Endodermal cell (in vitro differentiated cells): ENCODE results near the gene PROSER1. TPM values are rescaled to one million over a fixed set of nuclear protein-coding genes. Genes with fewer than 3 reads are reported as not detected.

ENCODE experiments used
- DNase-seq: peaks from one replicate; pipeline ENCODE4 v3.0.0-alpha.2; 2017
- H3K27ac ChIP-seq: 2 replicates; pipeline ENCODE4 v1.5.1; 2013; ENCODE audit warnings: mild to moderate bottlenecking, low read depth, low read length, moderate library complexity
- H3K27me3 ChIP-seq: 2 replicates; pipeline ENCODE4 v1.6.1; 2013; ENCODE audit warnings: mild to moderate bottlenecking, low read length, moderate library complexity; ENCODE audit not compliant: insufficient read depth, control insufficient read depth, poor library complexity, severe bottlenecking
- H3K36me3 ChIP-seq: 2 replicates; pipeline ENCODE4 v1.7.0; 2013; ENCODE audit warnings: mild to moderate bottlenecking, low read length, moderate library complexity; ENCODE audit not compliant: control insufficient read depth, insufficient read depth
- H3K4me1 ChIP-seq: one replicate; pipeline ENCODE4 v1.7.0; 2013; ENCODE audit warnings: low read length; ENCODE audit not compliant: control insufficient read depth, insufficient read depth
- H3K4me3 ChIP-seq: 2 replicates; pipeline ENCODE4 v1.5.1; 2013; ENCODE audit warnings: mild to moderate bottlenecking, low read length, moderate library complexity
- H3K9ac ChIP-seq: 2 replicates; pipeline ENCODE4 v1.6.1; 2013; ENCODE audit warnings: mild to moderate bottlenecking, low read length, moderate library complexity; ENCODE audit not compliant: poor library complexity, severe bottlenecking; ENCODE audit errors: extremely low read depth
- H3K9me3 ChIP-seq: 2 replicates; pipeline ENCODE4 v1.6.1; 2013; ENCODE audit warnings: mild to moderate bottlenecking, low read length, moderate library complexity; ENCODE audit not compliant: control insufficient read depth
- H3K27ac Mint-ChIP-seq: 2 replicates; pipeline ENCODE4 v1.8.0; 2020; ENCODE audit warnings: mixed read lengths
- H3K27me3 Mint-ChIP-seq: 2 replicates; pipeline ENCODE4 v1.8.0; 2021; ENCODE audit warnings: mild to moderate bottlenecking, mixed read lengths; ENCODE audit not compliant: insufficient read depth
- H3K36me3 Mint-ChIP-seq: 2 replicates; pipeline ENCODE4 v1.8.0; 2020; ENCODE audit warnings: low read depth, mixed read lengths
- H3K4me1 Mint-ChIP-seq: 2 replicates; pipeline ENCODE4 v1.8.0; 2020; ENCODE audit warnings: mixed read lengths
- H3K4me3 Mint-ChIP-seq: 2 replicates; pipeline ENCODE4 v1.8.0; 2020; ENCODE audit warnings: mild to moderate bottlenecking, moderate library complexity, mixed read lengths
- H3K9me3 Mint-ChIP-seq: 2 replicates; pipeline ENCODE4 v1.8.0; 2020; ENCODE audit warnings: mild to moderate bottlenecking, mixed read lengths
- CTCF ChIP-seq: fragments of 200-600 bp; sonication (generic); conservative IDR thresholded peaks from 2 replicates; pipeline ENCODE4 v1.5.0; 2021; ENCODE audit warnings: antibody characterized with exemption, mild to moderate bottlenecking
- WGBS, 2 experiments: methylation state at CpG; one replicate each; pipeline versions ENCODE4 v1.1.5 to v1.1.7; 2013; ENCODE audit warnings: missing lambda C conversion rate in 2 of 2, mixed read lengths in 1 of 2; ENCODE audit not compliant: insufficient coverage in 1 of 2, insufficient read length in 1 of 2; 5-methylcytosine and 5-hydroxymethylcytosine counted together
- total RNA-seq, 2 donors: library from RNA; stranded (reverse); fragmentation: NEBNext Ultra II Directional in 1 of 2; extraction: Animal tissue kit (Norgen Biotek cat#: 25700) in 1 of 2; gene quantifications; 2 replicates in 1 of 2; 3 replicates in 1 of 2; pipeline ENCODE4 v1.2.1, GENCODE V29; 2021

Gene PROSER1
- total RNA-seq, 2 donors from 2014 or later, result 54.0 to 62.1 TPM

GRCh38 chr13:39047560-39047959, 9.7 kb upstream of the PROSER1 start:
- H3K36me3 ChIP-seq, result peaks cover 9% of the 10 kb centered on the region
- no peak overlapping the region for H3K27ac ChIP-seq
- Mint-ChIP-seq H3K9me3 (no peaks in the 10 kb centered on the region), H3K27ac (no peak overlapping the region), H3K36me3 (peaks cover 2% of the 10 kb centered on the region), H3K4me3 (no peak overlapping the region), H3K27me3 (no peaks in the 10 kb centered on the region), H3K4me1 (peaks cover 15% of the 10 kb centered on the region)
- no peaks in the 10 kb centered on the region for H3K9me3 ChIP-seq
- H3K4me1 ChIP-seq, result no peaks in the 10 kb centered on the region
- no peak overlapping the region for H3K9ac ChIP-seq
- H3K27me3 ChIP-seq, result no peaks in the 10 kb centered on the region
- H3K4me3 ChIP-seq, result no peak overlapping the region
- whole genome bisulfite sequencing, 2 experiments, result 40 to 41% methylated on average over 1 to 2 of the region's 2 CpGs
- peak; percentile 66 for TF ChIP-seq CTCF
- peak; percentile 80 for DNase-seq

- no peak overlapping the region for H3K27ac ChIP-seq
- Mint-ChIP-seq H3K27me3 (no peaks in the 10 kb centered on the region), H3K4me3 (no peak overlapping the region), H3K27ac (no peak overlapping the region), H3K9me3 (no peaks in the 10 kb centered on the region), H3K36me3 (peaks cover 6% of the 10 kb centered on the region), H3K4me1 (peaks cover 15% of the 10 kb centered on the region)
- peaks cover 9% of the 10 kb centered on the region for H3K36me3 ChIP-seq
- 93 to 96% methylated on average over 3 of the region's 3 CpGs for WGBS, 2 experiments
- no peak overlapping the region for H3K9ac ChIP-seq
- no peaks in the 10 kb centered on the region for H3K27me3 ChIP-seq
- no peak for DNase-seq
- H3K4me1 ChIP-seq, result no peaks in the 10 kb centered on the region
- no peak for TF ChIP-seq CTCF
- H3K4me3 ChIP-seq, result no peak overlapping the region
- H3K9me3 ChIP-seq, result no peaks in the 10 kb centered on the region
Measured at GRCh38 chr13:39044536-39044935, 6.6 kb upstream of the PROSER1 start.

- Mint-ChIP-seq H3K4me1 (peaks cover 18% of the 10 kb centered on the region), H3K27me3 (no peaks in the 10 kb centered on the region), H3K36me3 (peaks cover 6% of the 10 kb centered on the region), H3K27ac (no peak overlapping the region), H3K4me3 (no peak overlapping the region), H3K9me3 (no peaks in the 10 kb centered on the region)
- Histone ChIP-seq H3K4me3 (no peak overlapping the region), H3K27ac (no peak overlapping the region), H3K36me3 (peaks cover 5% of the 10 kb centered on the region), H3K4me1 (peaks cover under 1% of the 10 kb centered on the region), H3K9me3 (no peaks in the 10 kb centered on the region), H3K9ac (no peak overlapping the region), H3K27me3 (no peaks in the 10 kb centered on the region)
- no peak for DNase-seq
- TF ChIP-seq CTCF, result no peak
- 100% methylated on average over 1 of the region's 1 CpG; no CpG with 5 or more reads in 1 of the 2 experiments for WGBS, 2 experiments
Measured at GRCh38 chr13:39040206-39040605, 2.3 kb upstream of the PROSER1 start.
